K562 (cell line): ENCODE data around the gene CNTFR.

ENCODE experiments used
- CEBPB ChIP-seq: fragments of 450-650 bp; IDR thresholded peaks from 2 replicates; pipeline ENCODE4 v1.6.1; 2016; ENCODE audit warnings: missing genetic modification characterization, missing compliant biosample characterization
- CTCF ChIP-seq, 3 experiments: IDR thresholded peaks in 2 of 3; conservative IDR thresholded peaks in 1 of 3; 2 replicates each; pipeline ENCODE4 v1.5.1; 2011 to 2012; ENCODE audit warnings: low read length in 3 of 3, mild to moderate bottlenecking in 3 of 3, control low read depth in 2 of 3, improper control_type of control experiment in 1 of 3, inconsistent platforms in 1 of 3, low read depth in 1 of 3, mixed read lengths in 1 of 3, moderate library complexity in 1 of 3; ENCODE audit not compliant: insufficient read depth in 2 of 3
- ETV5 ChIP-seq: sonication (generic); formaldehyde crosslinking; IDR thresholded peaks from 2 replicates; pipeline ENCODE4 v1.4.0; 2020; ENCODE audit warnings: low read depth, mild to moderate bottlenecking, missing genetic modification reagents
- KAT7 ChIP-seq: sonication (generic); formaldehyde crosslinking; IDR thresholded peaks from 2 replicates; pipeline ENCODE4 v1.8.0; 2022; ENCODE audit warnings: missing genetic modification reagents, mild to moderate bottlenecking, borderline replicate concordance
- MTF1 ChIP-seq: fragments of 250-450 bp; sonication (Bioruptor Pico); IDR thresholded peaks from 2 replicates; pipeline ENCODE4 v1.9.0; 2021; ENCODE audit warnings: moderate library complexity, mild to moderate bottlenecking, inconsistent platforms, borderline replicate concordance
- SRF ChIP-seq, 2 experiments: fragments of 250-450, 450-650 bp in 1 of 2; sonication (Bioruptor Pico) in 1 of 2; sonication (generic) in 1 of 2; formaldehyde crosslinking; IDR thresholded peaks; 2 replicates each; pipeline versions ENCODE4 v1.5.0 to v1.5.1; 2020 to 2022; ENCODE audit warnings: mild to moderate bottlenecking in 1 of 2, missing genetic modification reagents in 1 of 2
- TRIM28 ChIP-seq: fragments of 450-650 bp; IDR thresholded peaks from 2 replicates; pipeline ENCODE4 v1.6.1; 2017
- ZNF668 ChIP-seq: fragments of 250-450 bp; sonication (Bioruptor Pico); IDR thresholded peaks from 2 replicates; pipeline ENCODE4 v1.8.0; 2022; ENCODE audit warnings: mild to moderate bottlenecking, inconsistent platforms

- TF ChIP-seq CTCF (IDR thresholded peaks at IDR 0.05 in 2 of 3, conservative IDR thresholded peaks at IDR 0.05 in 1 of 3; ENCODE audit: insufficient read depth in 2 of 3, low read depth in 1 of 3, low read length in 3 of 3) (no peak), CEBPB (tag) (no peak), ETV5 (CRISPR knock-in tag) (no peak), KAT7 (CRISPR knock-in tag) (no peak), ZNF668 (CRISPR knock-in tag) (no peak), SRF (CRISPR knock-in tag; IDR thresholded peaks at IDR 0.05) (no peak), MTF1 (CRISPR knock-in tag) (no peak), TRIM28 (no peak)
Measured at GRCh38 chr9:34521406-34522045, 68.0 kb downstream of the CNTFR start.
